ENCODE results near the gene C12orf75.

- TF ChIP-seq POLR2AphosphoS5 (IDR thresholded peaks at IDR 0.05; ENCODE audit: borderline replicate concordance, low read depth, low read length) (no peak), EZH2 (IDR thresholded peaks at IDR 0.05) (no peak), FOXP2 (optimal IDR thresholded peaks at IDR 0.05; ENCODE audit: control extremely low read depth, extremely low read length, insufficient read depth) (no peak)
Observed at GRCh38 chr12:105352940-105353635, 22.6 kb downstream of the C12orf75 start.

Data from SK-N-MC (cell line).